ENCODE measurements around the gene MAPKAPK3.

- TF ChIP-seq, protein P1, sequence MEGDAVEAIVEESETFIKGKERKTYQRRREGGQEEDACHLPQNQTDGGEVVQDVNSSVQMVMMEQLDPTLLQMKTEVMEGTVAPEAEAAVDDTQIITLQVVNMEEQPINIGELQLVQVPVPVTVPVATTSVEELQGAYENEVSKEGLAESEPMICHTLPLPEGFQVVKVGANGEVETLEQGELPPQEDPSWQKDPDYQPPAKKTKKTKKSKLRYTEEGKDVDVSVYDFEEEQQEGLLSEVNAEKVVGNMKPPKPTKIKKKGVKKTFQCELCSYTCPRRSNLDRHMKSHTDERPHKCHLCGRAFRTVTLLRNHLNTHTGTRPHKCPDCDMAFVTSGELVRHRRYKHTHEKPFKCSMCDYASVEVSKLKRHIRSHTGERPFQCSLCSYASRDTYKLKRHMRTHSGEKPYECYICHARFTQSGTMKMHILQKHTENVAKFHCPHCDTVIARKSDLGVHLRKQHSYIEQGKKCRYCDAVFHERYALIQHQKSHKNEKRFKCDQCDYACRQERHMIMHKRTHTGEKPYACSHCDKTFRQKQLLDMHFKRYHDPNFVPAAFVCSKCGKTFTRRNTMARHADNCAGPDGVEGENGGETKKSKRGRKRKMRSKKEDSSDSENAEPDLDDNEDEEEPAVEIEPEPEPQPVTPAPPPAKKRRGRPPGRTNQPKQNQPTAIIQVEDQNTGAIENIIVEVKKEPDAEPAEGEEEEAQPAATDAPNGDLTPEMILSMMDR (IDR thresholded peaks at IDR 0.05 in 8 of 11, conservative IDR thresholded peaks at IDR 0.05 in 3 of 11): no peak
- no peak for TF ChIP-seq POLR2AphosphoS5 (IDR thresholded peaks at IDR 0.05)
- no peak for TF ChIP-seq POLR2A (IDR thresholded peaks at IDR 0.05)
Observed at GRCh38 chr3:50687916-50688315, 71.0 kb downstream of the MAPKAPK3 start.

All from spleen (tissue), 7 donors.